DOHH2 (cell line): ENCODE data around the gene HOXC12.

ENCODE experiments used
- CTCF ChIP-seq: fragments of 200-600 bp; sonication (generic); IDR thresholded peaks from one replicate; pipeline ENCODE4 v1.5.1; 2014; ENCODE audit warnings: antibody characterized with exemption, mild to moderate bottlenecking, low read depth, low read length; ENCODE audit not compliant: poor library complexity, severe bottlenecking
- EZH2phosphoT487 ChIP-seq: fragments of 200-600 bp; sonication (generic); IDR thresholded peaks from 2 replicates; pipeline ENCODE4 v1.6.1; 2017; ENCODE audit warnings: borderline replicate concordance, mild to moderate bottlenecking, antibody characterized with exemption, low read length, moderate library complexity, mixed read lengths

- no peak for TF ChIP-seq CTCF
- no peak for TF ChIP-seq EZH2phosphoT487
Measured at GRCh38 chr12:53982648-53983567, 28.2 kb downstream of the HOXC12 start.
